Loucy (cell line): ENCODE results near the gene HPCAL4.

Experiments
- H2AFZ ChIP-seq: fragments of 200-600 bp; sonication (generic); 2 replicates; pipeline ENCODE4 v1.6.0; 2016; ENCODE audit warnings: antibody characterized with exemption, mild to moderate bottlenecking, low read length, moderate library complexity
- H3F3A ChIP-seq: fragments of 200-600 bp; 2 replicates; pipeline ENCODE4 v1.6.0; 2016; ENCODE audit warnings: antibody characterized with exemption, low read depth, mild to moderate bottlenecking
- H3K27me3 ChIP-seq: fragments of 200-600 bp; sonication (generic); 2 replicates; pipeline ENCODE4 v1.6.1; 2014; ENCODE audit warnings: low read length, mild to moderate bottlenecking; ENCODE audit not compliant: insufficient read depth, poor library complexity, severe bottlenecking
- H3K36me3 ChIP-seq: fragments of 200-600 bp; sonication (generic); 2 replicates; pipeline ENCODE4 v1.6.1; 2016; ENCODE audit warnings: low read length; ENCODE audit not compliant: insufficient read depth
- H3K4me1 ChIP-seq: fragments of 200-600 bp; sonication (generic); 2 replicates; pipeline ENCODE4 v1.5.1; 2014; ENCODE audit warnings: low read length, mild to moderate bottlenecking; ENCODE audit not compliant: insufficient read depth, poor library complexity, severe bottlenecking
- H3K4me2 ChIP-seq: fragments of 200-600 bp; sonication (generic); 2 replicates; pipeline ENCODE4 v1.6.0; 2014; ENCODE audit warnings: antibody characterized with exemption, low read length, low read depth, mild to moderate bottlenecking; ENCODE audit not compliant: poor library complexity, severe bottlenecking
- H3K4me3 ChIP-seq: fragments of 200-600 bp; sonication (generic); 2 replicates; pipeline ENCODE4 v1.5.1; 2014; ENCODE audit warnings: low read length, mild to moderate bottlenecking, mixed read lengths; ENCODE audit not compliant: poor library complexity, severe bottlenecking
- H3K79me2 ChIP-seq: fragments of 200-600 bp; sonication (generic); 2 replicates; pipeline ENCODE4 v1.6.1; 2014; ENCODE audit warnings: low read length; ENCODE audit not compliant: insufficient read depth
- H3K9ac ChIP-seq: fragments of 200-600 bp; sonication (generic); 2 replicates; pipeline ENCODE4 v1.6.0; 2014; ENCODE audit warnings: mild to moderate bottlenecking, low read depth, low read length, moderate library complexity; ENCODE audit not compliant: poor library complexity, severe bottlenecking
- H3K9me2 ChIP-seq: fragments of 200-600 bp; sonication (generic); replicated peaks from 2 replicates; pipeline ENCODE4 v1.6.1; 2016; ENCODE audit warnings: low read depth, low read length, mixed read lengths
- H3K9me3 ChIP-seq: fragments of 200-600 bp; sonication (generic); 2 replicates; pipeline ENCODE4 v1.6.1; 2014; ENCODE audit warnings: mild to moderate bottlenecking, antibody characterized with exemption, low read length, low read depth; ENCODE audit not compliant: insufficient read depth
- H4K20me1 ChIP-seq: fragments of 200-600 bp; sonication (generic); 2 replicates; pipeline ENCODE4 v1.6.0; 2014; ENCODE audit warnings: antibody characterized with exemption, low read length, mild to moderate bottlenecking; ENCODE audit not compliant: insufficient read depth, poor library complexity, severe bottlenecking
- CTCF ChIP-seq: fragments of 200-600 bp; sonication (generic); conservative IDR thresholded peaks from 2 replicates; pipeline ENCODE4 v1.5.1; 2014; ENCODE audit warnings: mild to moderate bottlenecking, antibody characterized with exemption, low read length
- EZH2phosphoT487 ChIP-seq: fragments of 200-600 bp; IDR thresholded peaks from 2 replicates; pipeline ENCODE4 v1.6.1; 2018; ENCODE audit warnings: antibody characterized with exemption, mild to moderate bottlenecking, moderate library complexity, borderline replicate concordance

The HPCAL4 gene

GRCh38 chr1:39663559-39663958 is 27.7 kb downstream of the HPCAL4 start:
- H3K4me2 ChIP-seq: no peak overlapping the region
- no peak overlapping the region for H3K4me3 ChIP-seq
- no peak overlapping the region for H2AFZ ChIP-seq

GRCh38 chr1:39662861-39663260 is 28.4 kb downstream of the HPCAL4 start:
- peaks cover under 1% of the 10 kb centered on the region for H3K4me1 ChIP-seq
- no peaks in the 10 kb centered on the region for H3K36me3 ChIP-seq
- no peak overlapping the region for H2AFZ ChIP-seq
- no peaks in the 10 kb centered on the region for H3F3A ChIP-seq
- no peaks in the 10 kb centered on the region for H3K9me3 ChIP-seq
- H3K9me2 ChIP-seq: no peaks in the 10 kb centered on the region
- no peak overlapping the region for H3K4me2 ChIP-seq
- H3K4me3 ChIP-seq: no peak overlapping the region
- H4K20me1 ChIP-seq: no peaks in the 10 kb centered on the region
- H3K9ac ChIP-seq: no peak overlapping the region
- H3K79me2 ChIP-seq: no peaks in the 10 kb centered on the region
- TF ChIP-seq CTCF (no peak), EZH2phosphoT487 (no peak)
- no peaks in the 10 kb centered on the region for H3K27me3 ChIP-seq

More at GRCh38 chr1:39663559-39663958, 27.7 kb downstream of the HPCAL4 start:
- no peaks in the 10 kb centered on the region for H3F3A ChIP-seq
- H3K9me3 ChIP-seq: no peaks in the 10 kb centered on the region
- H3K36me3 ChIP-seq: no peaks in the 10 kb centered on the region
- no peak overlapping the region for H3K9ac ChIP-seq
- no peaks in the 10 kb centered on the region for H4K20me1 ChIP-seq
- H3K79me2 ChIP-seq: no peaks in the 10 kb centered on the region
- H3K4me1 ChIP-seq: no peaks in the 10 kb centered on the region
- H3K27me3 ChIP-seq: no peaks in the 10 kb centered on the region
- H3K9me2 ChIP-seq: no peaks in the 10 kb centered on the region
- TF ChIP-seq CTCF: no peak
- no peak for TF ChIP-seq EZH2phosphoT487

- H3K9me3 ChIP-seq: no peaks in the 10 kb centered on the region
- H3K79me2 ChIP-seq: no peaks in the 10 kb centered on the region
- no peaks in the 10 kb centered on the region for H4K20me1 ChIP-seq
- H3K36me3 ChIP-seq: no peaks in the 10 kb centered on the region
- no peaks in the 10 kb centered on the region for H3K27me3 ChIP-seq
- no peak overlapping the region for H3K4me2 ChIP-seq
- peaks cover 6% of the 10 kb centered on the region for H3K4me1 ChIP-seq
- no peaks in the 10 kb centered on the region for H3F3A ChIP-seq
- no peak overlapping the region for H3K9ac ChIP-seq
- no peak overlapping the region for H3K4me3 ChIP-seq
- no peaks in the 10 kb centered on the region for H3K9me2 ChIP-seq
- no peak for TF ChIP-seq CTCF
- TF ChIP-seq EZH2phosphoT487: no peak
- H2AFZ ChIP-seq: no peak overlapping the region
These were observed 31.7 kb downstream of the HPCAL4 start for GRCh38 chr1:39659538-39659937.
